NCI-H748 treated with DMSO at 0.1 percent for 48 hours (cell line): ENCODE measurements around the gene JCHAIN.
"Not testable (repeated sequence)": the region's sequence is repeated elsewhere in the genome, so short reads cannot be mapped to it uniquely, and the experiment has no call there.

ENCODE experiments used
- DNase-seq: peaks from one replicate; lab custom pipeline; 2025; lab: John Stamatoyannopoulos, UW

JCHAIN gene

DNA sequence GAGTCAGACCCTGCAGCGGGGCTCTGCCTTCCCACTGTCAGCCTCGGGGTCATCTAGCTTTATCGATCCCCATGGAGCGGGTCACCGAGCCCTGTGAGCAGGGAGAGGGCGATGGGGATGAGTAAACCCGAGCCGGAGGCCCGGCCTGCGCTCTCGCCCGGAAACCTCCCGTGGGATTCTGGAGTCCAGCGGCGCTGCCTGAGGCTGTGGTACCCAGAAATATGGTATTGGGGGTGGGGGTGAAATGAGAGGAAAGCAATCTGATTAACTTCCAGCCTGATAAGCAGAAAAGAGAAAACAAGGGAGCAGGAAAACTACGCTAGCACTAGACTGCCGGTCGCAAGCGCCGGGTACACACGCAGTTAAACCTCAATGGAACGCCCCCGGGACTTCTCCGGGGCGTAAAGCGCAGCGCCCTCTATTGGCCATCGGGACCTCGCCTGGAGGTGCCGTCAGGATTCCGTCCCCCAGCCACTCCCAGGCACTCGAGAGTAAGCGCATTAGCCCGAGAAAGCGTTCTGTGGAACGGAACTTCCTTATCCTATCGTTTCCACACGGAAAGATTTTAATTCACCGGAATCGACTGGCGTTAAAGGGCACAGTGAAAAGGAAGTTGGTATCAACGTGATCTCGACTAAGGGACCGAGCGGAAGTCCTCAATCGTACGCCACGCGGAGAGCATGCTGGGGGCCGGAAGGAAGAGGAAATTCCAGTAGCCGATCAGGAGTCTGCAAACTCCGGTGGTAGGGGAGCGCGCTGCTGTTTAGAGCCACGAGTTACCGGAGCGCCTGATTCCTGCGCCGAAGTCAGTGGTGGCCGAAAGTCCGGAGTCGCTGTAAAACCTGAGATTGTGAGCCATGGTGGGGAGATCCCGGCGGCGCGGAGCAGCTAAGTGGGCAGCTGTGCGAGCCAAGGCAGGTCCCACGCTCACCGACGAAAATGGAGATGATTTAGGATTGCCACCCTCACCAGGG, 21.8 kb upstream of the JCHAIN start, which contains the start of gene UTP3:
TSS of gene UTP3 (plus strand) at position 712 of the 974 bp plus-strand sequence. CDS start at position 858, 146 bp downstream.
- peak; percentile 78 for DNase-seq

DNA sequence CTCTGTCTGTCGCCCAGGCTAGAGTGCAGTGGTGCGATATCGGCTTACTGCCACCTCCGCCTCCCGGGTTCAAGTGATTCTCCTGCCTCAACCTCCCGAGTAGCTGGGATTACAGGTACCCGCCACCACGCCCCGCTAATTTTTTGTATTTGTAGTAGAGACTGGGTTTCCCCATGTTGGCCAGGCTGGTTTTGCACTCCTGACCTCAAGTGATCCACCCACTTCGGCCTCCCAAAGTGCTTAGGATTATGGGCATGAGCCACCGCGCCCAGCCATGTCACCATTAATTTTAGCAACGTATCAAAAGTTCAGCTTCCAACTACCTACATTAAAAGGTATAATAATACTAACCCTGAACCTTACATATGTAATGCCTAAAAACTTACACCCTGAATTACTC, 21.1 kb upstream of the JCHAIN start:
- no peak for DNase-seq

DNA sequence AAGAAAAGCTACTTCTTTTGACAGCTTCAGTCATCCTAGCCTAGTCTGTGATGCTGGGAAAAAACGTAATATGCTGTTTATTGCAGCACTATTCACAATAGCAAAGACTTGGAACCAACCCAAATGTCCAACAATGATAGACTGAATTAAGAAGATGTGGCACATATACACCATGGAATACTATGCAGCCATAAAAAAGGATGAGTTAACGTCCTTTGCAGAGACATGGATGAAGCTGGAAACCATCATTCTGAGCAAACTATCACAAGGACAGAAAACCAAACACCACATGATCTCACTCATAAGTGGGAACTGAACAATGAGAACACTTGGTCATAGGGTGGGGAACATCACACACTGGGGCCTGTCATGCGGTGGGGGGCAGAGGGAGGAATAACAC, 15.8 kb upstream of the JCHAIN start:
- not testable (repeated sequence) for DNase-seq

DNA sequence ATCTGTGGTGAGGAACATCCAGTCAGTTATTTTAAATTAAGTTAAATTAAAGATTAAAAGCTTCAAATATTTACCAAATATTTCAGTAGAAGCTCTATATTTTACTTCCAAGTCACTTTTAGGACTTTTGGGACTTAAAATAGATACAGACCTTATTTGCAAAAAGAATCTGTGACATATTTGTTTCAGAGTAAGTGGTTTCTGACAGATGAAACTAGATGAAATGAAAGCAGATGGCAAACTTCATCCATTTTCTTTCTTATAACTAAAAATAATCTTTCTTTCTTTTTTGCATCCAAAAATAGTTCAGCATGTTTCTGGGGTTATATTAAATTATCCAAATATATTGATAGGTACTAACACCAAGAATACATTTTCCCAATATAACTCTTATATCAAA, 15.4 kb upstream of the JCHAIN start:
- DNase-seq: no peak

DNA sequence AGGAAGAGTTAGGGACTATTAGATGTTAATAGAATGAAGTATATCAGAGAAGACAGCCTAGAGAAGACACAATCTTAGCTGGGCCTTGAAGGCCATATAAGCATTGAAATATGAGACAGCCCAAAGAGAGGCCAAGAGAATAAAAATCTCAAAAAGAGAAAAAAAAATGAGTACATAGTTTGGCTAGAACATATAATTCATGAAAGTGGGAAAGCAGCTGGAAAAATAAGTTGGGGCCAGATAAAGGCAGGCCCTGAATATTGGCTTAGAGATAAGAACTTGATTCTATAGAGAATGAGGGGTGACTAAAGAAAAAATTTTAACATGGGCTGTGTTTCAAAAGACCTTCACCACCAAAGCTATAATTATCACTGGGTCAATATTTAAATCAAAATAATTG, 14.6 kb upstream of the JCHAIN start:
- no peak for DNase-seq

DNA sequence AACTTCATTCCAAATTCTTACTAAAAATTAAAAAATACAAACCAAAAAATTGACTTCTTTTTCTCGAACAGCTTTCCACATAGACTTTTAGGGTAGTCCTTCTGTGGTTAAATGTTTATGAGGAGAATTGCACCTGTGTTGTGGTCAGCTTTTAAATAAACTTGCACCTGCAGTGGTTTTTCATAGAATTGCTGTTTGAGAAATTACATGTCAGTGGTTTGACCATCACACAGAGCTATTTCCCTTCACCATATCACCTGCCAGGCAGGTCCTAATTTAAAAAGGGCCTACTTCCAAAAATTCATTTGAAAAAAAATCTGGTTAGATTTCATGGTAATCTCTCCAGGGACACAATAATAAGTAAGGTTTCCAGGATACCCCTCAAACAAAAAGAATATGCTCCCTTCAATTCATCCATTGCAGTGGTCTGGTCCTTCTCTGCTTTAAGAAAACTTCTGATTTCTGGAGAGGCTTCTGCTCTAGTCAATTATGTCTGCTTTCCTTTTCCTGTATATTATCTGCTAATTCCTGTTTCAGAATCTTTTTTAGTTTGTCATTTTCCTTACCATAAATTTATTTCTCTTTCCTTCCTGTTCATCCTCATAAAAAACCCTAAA, 12.2 kb upstream of the JCHAIN start:
- no peak for DNase-seq

DNA sequence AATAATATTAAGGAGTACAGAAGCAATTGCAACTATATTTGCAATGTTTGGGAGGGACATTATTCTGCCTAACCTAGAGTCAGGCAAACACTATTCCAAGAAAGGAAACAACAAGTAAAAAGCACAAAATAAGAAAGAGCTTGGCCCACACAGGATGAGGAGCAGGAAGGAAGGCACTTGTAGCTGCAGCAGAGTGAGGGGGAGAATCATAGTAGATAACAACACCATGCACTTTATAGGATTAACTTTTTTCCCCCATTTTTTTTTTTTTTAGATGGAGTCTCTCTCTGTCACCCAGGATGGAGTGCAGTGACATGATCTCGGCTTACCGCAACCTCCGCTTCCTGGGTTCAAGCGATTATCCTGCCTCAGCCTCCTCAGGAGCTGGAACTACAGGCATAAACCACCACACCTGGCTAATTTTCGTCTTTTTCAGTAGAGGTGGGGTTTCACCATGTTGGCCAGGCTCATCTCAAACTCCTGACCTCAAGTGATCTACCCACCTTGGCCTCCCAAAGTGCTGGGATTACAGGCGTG, 10.3 kb upstream of the JCHAIN start:
- DNase-seq: no peak

DNA sequence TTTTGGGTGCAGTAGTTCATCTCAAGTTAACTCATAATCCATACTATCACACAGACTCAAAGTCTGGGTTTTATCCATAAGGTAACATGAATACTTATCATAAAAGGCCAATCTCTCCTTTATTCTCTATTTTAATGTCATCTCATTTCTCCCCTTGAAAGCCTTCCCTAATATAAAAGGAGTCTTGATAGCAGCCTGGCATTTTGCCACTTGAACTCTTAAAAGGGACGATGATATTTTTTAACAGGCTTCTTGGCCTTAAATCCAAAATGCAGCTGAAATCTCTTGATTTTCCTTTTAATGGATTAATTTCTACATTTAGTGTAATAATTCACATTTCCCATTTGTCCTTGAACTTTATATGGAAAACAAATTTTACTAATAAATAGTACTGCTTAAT, 8.4 kb upstream of the JCHAIN start:
- no peak for DNase-seq

DNA sequence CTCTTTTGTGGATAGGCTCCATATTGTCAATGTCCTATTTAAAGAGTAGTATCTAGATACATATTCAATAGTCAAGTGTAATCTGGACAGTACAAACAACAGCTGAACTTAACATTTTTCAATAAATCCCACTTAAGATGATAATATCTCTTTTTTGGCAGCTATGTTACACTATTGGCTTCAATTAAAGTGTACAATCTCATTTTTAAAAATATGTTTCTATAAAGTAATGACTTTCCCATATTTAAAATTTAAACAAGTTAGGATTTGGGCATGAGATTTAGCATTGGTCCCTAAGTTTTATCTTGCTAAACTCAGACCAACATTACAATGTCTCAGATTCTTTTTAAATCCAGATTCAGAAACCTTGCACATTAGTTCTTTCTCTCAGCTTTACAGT, 7.9 kb upstream of the JCHAIN start:
- DNase-seq: no peak

DNA sequence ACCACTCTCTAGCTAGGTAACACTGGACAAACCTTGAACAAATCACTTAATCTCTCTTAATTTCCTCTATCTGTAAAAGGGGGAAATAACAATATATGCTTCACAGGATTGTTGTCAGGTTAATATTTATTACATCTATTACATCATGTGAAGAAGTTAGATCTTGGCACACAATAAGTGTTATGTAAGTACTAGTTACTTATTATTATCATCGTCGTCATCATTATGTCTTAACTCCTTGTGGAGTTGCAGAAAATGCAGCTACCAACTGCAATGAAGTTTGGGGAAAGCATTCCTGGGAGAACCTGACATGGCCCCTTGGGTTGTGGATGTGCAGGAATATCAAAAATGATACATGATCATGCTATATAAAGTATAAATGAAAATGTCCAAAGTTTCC, 4.8 kb upstream of the JCHAIN start:
- DNase-seq: no peak

DNA sequence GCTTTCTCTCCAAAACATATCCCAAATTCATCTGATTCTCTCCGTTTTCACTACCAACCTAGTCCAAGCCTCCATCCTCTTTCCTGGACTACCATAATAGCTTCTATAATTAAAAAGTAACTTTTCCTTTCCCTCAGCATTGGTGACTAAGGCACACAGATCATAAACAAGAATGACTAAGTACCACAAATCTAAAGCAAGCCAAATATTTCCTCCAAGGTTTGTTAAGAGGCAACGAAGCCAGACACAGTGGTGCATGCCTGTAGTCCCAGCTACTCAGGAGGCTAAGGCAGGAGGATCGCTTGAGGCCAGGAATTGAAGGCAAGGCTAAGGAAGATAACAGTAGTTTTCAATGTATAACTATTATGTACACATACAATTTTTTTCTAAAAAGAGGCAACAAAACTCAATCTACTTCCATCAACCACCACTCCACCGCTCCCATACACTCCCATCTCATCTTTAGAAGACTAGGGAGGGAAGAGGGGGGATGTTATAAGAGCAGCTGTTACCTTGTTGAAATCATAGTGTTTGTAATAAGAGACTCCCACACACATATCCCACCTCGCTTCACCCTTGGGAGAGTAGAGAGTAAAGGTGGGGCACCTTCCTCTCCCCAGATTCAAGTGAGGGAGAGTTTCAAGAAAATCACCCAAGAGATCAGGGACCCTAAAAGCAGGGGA, 4.2 kb upstream of the JCHAIN start:
- DNase-seq: no peak

DNA sequence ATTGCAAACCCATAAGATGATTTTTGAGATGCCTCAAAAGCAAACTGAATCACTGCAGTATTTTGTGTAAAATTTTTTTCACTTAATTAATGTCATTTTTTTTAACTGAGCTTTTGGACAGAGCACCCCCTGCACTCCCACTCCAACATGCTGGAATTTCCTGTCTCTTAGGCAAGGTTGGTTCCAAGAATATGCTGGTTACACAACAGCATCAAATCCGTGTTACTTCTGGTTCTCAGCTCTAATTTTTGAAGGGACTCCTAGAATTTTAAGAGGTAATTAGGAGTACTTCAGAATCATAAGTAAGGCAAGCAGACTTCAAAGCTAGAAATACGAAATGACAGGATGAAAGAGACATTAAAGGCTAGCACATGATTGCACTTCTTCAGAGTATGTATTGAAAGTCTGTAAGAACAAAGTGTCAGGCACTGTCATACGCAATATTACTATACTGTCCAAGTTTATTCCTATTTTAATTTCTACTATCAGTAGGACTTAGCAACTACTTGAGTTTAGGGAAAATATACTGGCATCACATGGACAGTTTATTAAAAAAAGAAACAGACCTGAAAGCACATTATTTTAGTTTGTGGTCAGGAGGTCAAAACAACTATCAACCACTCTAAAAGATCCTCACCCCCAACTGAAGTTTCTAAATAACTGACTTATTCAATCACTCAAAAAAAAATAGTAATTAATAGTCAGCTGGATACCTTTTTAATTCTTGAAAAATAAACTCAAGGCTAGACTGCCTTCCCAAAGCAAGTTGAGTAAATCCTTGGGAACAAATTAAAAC, 1.6 kb upstream of the JCHAIN start:
- no peak for DNase-seq

DNA sequence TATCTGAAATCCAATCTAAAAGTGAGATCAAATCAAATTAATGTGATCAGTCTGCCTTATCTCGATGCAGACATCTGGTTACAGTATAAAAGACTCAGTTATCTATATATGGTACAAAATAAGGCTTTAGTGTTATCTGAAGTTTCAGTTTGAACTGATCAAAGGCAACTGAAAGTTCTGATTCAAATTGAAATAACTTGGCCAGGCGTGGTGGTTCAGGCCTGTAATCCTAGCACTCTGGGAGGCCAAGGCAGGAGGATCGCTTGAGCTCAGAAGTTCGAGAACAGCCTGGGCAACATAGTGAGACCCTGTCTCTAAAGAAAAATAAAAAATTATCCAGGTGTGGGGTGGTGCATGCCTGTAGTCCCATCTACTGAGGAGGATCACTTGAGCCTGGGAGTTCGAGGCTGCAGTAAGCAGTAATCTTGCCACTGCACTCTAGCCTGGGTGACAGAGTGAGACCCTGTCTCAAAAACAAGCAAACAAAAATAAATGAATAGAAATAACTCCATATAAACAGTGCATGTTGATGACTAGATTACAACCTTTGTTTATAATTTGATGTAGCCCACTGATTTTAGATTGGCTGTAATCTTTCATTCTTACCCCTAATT, 4.9 kb downstream of the JCHAIN start:
- DNase-seq: not testable (repeated sequence)

DNA sequence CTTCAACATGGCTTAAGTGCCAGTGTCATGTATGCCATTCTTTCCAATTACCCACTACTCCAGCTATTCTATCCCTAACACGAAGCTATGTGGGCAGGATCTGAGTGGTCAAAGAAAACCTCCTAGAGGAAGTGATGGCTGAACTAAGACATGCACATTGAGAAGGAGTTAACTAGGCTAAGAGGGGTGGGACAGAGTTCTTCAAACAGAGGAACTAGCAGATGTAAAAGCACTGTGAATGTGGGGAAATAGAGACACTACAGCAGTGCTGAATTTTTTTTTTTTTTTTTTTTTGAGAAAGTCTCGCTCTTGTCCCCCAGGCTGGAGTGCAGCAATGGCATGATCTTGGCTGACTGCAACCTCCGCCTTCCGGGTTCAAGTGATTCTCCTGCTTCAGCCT, 6.2 kb downstream of the JCHAIN start:
- no peak for DNase-seq

DNA sequence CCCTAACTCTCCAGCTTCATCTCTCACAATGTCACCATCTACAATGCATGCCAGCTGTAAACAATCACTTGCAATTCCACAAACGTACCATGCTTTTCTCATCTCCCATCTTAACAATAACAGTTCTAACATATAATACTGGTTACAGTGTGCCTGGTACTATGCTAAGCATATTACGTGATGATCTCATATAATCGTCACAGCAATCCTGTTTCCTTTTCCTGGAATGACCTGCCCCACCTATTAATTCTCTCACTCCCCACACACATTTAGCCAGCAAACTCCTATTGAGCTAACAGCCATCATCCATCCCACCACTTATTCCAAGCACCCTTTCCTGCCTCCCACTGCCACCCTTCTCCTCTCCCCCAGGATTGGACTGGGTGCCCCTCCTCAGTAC, 7.9 kb downstream of the JCHAIN start:
- no peak for DNase-seq

DNA sequence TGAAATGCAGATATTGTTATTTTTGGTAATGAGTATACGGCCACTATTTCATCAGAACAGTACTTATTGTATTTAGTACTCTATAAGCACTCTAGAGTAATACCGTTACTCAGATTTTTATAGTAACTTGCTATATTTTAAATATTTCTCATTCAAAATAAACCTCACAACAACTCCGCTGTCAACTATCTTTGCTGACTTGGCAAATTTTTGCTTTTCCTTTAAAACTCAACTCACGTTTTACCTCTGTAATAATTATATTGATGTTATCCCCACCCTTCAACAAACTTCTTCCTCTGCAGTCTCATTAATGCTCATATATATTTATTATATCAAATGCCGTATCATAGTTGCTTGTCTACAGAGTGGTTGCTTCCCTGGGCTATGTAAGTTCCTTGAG, 9.0 kb downstream of the JCHAIN start:
- DNase-seq: no peak

DNA sequence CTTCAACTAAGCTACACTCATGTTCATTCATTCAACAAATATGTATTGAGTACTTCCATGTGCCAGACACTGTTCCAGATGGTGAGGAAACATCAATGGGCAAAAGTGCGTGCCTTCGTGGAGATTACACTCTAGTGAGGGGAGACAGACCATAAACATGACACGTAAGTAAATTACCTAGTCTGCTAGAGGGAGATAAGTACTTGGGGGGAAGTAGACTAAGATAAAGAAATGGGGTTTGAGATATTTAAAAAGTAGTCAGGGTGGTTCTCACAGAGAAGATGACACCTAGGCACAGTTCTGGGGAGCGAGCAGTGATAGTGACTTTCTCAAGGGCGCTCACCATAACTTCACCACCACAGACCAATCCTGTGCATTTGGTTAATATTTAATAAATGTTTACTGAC, 11.7 kb downstream of the JCHAIN start:
- DNase-seq: no peak

DNA sequence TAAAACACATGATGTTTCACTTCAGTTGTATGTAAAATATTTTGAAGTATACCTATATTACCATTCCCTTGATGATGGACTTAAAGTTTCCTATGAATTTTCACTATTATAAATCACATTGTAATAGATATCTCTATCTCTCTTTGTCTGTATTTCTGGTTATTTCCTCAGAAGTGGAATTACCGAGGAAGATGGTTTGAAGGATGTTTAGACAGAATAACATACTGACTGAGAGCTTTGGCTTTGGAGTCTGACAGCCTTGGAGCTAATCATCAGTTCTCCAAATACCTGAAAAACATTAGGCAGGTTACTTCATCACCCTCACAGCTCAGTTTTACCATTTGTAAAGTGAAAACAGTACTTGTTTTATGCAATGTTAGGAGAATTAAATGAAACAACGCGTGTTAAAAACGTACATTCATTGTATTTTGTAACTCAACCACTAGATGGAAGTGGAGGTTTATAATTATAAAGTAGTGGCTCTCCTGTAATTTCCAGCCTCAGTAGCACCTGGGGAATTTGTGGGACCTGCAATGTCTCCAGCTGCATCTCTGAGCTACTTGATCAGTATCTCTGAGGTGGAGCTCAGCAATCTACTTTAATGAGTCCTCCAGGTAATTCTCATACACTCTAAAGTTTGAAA, 14.3 kb downstream of the JCHAIN start:
- peak; percentile 10 for DNase-seq

DNA sequence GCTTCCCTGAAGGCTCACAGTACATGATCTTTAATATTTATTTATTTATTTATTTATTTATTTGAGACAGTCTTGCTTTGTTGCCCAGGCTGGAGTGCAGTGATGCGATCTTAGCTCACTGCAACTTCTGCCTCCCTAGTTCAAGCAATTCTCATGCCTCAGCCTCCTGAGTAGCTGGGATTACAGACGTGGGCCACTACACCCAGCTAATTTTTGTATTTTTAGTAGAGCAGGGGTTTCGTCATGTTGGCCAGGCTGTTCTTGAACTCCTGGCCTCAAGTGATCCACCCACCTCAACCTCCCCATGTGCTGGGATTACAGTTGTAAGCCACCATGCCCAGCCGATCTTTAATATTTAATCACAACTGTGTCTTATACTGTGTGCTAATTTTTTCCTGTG, 15.6 kb downstream of the JCHAIN start:
- not testable (repeated sequence) for DNase-seq

DNA sequence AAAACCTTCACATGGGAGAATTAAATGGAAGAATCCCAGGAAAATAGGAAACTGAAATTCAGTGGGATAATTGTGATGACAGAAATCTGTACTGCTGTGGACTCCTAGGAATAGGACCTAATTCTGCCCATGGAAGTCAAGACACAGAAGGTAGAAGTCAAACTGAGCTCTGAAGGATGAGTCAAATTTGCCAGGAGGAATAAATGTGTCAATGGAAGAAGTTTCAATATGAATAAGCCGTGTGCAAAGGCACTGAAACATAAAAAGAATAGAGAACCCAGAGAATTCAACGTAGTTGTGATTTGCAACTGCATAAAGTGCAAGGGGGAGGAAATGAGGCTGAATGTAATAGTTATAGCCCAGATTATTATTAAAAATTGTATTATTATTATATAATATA, 26.1 kb downstream of the JCHAIN start:
- no peak for DNase-seq
